GM19239 (cell line): ENCODE measurements around the gene GAB1.
A peak's percentile ranks its signal among the peaks of the same experiment; 100 is the strongest.

Experiments
- DNase-seq: peaks from one replicate; pipeline ENCODE4 v3.0.0; 2011; ENCODE audit warnings: low spot score; ENCODE audit not compliant: insufficient read length
- FAIRE-seq: peaks from 2 replicates; lab custom pipeline; 2011; peaks lifted over from hg19 to GRCh38; lab: Jason Lieb, UNC

The GAB1 gene

DNA sequence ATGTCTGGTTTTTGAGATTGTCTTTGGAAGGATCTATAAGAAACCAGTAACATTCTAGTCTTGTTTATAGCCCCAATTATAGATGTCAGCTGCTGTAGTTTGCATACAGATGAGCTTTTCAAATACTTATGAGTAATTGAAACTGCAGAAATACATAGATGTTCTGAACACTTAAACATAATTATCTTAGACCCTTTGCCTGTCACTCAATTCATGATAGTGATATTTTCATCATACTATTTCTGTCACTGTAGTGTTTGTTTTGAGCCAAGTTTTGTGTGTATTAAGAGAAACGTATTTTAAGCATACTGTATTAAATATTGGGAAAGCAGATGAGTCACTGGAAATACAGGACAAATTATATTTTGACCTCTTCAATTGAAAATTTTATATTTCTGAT lies 107.1 kb downstream of the GAB1 start:
- DNase-seq = no peak
- FAIRE-seq = no peak

GRCh38 chr4:143451186-143451585 lies 114.5 kb downstream of the GAB1 start:
- FAIRE-seq = no peak
- no peak for DNase-seq

- no peak for DNase-seq
- FAIRE-seq = no peak
Observed at GRCh38 chr4:143455211-143455610, 118.5 kb downstream of the GAB1 start.

- DNase-seq (no peak), FAIRE-seq (no peak)
Observed at GRCh38 chr4:143458966-143459365, 122.3 kb downstream of the GAB1 start.

DNA sequence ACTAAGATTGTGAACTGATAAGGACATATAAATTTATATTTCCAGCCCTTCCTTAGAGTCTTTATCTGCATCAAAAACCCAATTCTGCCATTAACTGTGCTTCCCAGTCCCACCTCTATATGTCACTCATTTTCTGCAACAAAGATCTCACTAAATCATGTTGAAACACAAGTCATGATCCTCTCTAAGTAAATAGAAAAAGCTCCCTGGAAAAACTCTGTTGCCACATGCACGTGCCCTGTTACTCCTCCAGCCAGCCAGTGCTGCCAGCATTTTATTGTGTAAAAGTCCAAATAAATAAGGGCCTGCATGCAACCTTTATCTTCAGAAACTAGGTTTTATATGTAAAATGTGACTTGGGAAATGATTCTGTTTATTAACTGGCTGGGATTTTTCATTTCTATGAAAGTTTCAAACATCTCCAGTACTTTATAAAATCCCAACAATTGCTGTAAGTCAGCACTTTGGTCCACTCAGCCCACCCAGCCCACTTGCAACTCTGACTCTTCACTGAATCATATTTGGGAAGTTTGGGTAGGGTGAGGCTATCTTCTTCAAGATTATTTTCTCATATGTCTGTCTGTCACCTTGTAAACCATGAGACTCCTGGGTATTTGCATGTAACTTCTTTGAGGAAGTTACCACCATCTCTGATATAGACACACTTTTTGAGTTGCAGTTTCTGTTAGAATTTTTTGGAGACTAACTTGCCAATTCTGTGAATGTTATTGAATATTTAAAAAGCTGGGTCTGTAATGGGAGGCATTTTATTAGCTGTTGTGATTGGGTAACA lies 136.9 kb downstream of the GAB1 start:
- FAIRE-seq = peak; percentile 40
- DNase-seq = peak; percentile 1

DNA sequence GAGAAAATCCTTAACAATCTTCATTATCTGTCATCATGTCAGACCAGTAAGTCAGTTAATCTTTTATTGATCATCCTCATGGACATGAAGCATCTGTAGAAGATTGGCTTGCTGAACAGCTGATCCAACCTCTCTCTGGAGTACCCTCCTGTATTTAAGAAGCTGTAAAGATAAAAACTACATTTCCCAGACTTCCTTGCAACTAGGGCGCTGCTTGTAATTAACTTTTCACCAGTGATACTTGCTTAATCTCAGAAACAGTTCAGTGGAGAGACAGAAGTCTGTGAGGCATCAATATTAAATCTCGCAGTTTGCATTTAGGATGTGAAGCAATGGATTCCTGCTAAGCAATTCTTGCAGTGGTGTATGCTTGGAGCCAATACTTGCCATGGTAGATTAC lies 140.8 kb downstream of the GAB1 start:
- DNase-seq (no peak), FAIRE-seq (no peak)

DNA sequence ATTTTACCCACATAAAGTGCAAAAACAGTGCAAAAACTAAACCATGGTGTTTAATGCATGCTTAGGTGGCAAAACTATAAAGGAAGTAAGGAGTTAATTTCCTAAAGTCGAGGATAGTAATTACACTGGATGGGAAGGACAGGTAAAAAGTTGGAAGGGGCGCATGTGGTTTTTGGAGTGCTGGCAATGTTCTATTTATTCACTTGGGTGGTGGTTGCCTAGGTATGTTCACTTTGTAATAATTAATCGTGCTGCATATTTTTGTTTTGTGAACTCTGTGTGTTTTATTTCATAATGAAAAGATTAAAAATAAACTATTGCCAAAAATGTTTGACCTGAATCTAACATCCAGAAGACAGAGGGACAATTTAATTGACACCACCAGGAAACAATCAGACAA lies 144.7 kb downstream of the GAB1 start:
- no peak for DNase-seq
- FAIRE-seq = no peak

DNA sequence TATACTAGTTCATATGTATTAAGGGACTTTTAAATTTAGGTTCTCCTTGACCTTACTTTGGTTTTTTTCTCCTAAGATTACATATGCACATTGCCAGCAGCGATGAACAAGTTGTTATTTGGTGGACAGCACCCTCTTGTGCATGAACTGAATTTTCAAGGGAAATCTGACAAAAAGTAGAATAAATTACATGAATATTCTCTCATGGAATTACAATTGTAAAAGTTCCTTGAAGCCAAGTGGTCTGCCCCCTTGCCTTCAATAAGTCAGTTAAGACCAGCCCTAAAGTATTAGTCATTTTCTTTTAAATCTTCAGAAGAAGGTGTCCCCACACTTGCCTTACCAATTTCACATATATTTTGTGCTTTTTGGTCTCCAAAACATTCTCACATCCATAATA lies 146.2 kb downstream of the GAB1 start:
- FAIRE-seq (peak; percentile 80), DNase-seq (peak; percentile 1)

DNA sequence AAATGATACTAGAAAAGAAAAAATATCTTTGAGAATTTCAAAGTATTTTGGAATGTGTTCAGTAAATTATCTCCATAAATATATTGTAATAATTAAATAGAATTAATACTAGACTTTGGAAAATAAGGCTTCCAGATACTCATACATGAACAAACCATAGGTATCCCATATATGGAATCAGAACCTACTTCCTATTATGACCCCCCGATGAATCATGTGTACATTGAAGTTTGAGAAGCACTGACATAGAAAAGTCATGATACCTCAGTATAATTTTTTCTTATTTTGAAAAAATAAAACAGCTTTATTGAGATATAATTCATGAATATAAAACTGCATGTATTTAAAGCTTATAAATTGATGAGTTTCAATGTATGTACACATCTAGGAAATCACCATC lies 149.6 kb downstream of the GAB1 start:
- FAIRE-seq (no peak), DNase-seq (no peak)

DNA sequence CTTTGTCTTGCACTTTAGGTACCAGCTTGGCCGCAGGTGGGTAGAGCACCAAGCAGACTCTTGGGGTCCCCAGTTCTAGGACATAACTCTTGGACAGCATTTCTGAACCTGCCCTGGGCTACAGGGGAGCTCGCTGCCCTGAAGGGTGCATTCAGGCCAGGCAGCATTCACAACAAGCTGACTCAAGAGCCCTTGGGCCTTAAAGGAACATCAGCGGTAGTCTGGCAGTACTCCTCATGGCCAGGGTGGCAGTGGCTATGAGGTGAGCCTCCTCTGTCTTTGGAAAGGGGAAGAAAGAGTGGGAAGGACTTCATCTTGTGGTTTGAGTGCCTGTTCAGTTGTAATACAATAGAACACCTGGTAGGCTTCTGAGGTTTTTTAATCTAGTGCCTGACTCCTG lies 152.0 kb downstream of the GAB1 start:
- DNase-seq = no peak
- FAIRE-seq = no peak

DNA sequence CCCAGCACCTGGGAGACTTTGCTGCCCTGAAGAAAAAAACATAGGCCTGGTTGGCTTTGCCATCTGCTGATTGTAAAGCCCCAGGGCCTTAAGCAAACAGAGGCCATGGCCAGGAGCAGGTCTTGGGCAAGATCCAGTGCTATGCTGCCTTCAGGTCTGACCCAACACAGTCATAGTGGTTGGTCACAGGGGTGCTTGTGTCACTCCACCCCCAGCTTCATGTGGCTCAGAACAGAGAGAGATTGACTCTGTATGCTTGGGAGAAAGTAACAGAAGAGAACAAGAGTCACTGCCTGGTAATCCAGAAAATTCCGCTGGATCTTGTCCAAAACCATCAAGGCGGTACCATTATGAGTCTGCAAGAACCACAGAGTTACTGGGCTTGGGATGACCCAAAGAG lies 152.4 kb downstream of the GAB1 start:
- FAIRE-seq = no peak
- no peak for DNase-seq

DNA sequence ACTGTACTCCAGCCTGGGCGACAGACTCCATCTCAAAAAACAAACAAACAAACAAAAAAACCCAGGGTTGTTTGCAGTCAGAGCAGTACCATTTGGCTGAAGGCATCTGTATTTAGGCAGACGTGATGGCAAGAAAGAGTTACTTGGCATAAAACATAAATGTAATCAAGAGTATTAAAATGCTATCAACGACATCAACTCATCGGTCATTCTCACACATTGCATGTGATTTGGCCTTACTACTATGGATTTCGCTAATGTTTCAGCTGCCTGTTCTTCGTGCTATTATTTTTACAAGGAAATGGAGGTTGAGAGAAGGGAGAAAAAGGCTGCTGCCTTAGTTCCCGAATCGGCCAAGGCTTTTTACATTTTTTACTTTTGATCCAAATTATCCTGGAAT lies 161.3 kb downstream of the GAB1 start:
- FAIRE-seq (no peak), DNase-seq (no peak)

GRCh38 chr4:143502231-143502630 lies 165.6 kb downstream of the GAB1 start:
- FAIRE-seq (no peak), DNase-seq (no peak)

- DNase-seq (no peak), FAIRE-seq (no peak)
Observed at GRCh38 chr4:143506031-143506430, 169.4 kb downstream of the GAB1 start.

- DNase-seq (no peak), FAIRE-seq (no peak)
Observed at GRCh38 chr4:143511906-143512305, 175.2 kb downstream of the GAB1 start.

GRCh38 chr4:143512978-143513313 lies 176.3 kb downstream of the GAB1 start:
- FAIRE-seq = no peak

GRCh38 chr4:143513314-143514168 lies 176.9 kb downstream of the GAB1 start, which contains the start of gene SMARCA5:
Gene SMARCA5, plus strand, starts transcription at chr4:143513702. Its CDS starts 223 bp downstream, at chr4:143513925.
- peak; percentile 99 for FAIRE-seq
- DNase-seq = peak; percentile 70

More at GRCh38 chr4:143512978-143513313, 176.3 kb downstream of the GAB1 start:
- DNase-seq = no peak

DNA sequence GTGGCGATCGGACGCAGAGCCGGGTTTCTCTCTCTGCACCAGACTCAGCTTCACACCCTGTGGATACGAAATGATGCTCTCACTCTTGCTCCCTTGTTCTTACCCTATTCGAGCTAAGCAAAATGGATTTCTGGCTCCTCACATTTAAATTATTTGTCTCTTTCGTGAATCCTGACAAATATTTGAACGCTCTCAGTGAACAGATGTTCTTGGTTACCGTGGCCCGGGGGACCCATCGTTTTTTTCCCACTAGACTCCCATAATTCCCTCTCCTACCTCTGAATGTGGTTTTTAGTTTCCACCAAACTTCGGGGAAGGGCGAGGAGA lies 177.5 kb downstream of the GAB1 start:
- DNase-seq (no peak), FAIRE-seq (no peak)

- DNase-seq (no peak), FAIRE-seq (no peak)
Observed at GRCh38 chr4:143514497-143514896, 177.8 kb downstream of the GAB1 start.

DNA sequence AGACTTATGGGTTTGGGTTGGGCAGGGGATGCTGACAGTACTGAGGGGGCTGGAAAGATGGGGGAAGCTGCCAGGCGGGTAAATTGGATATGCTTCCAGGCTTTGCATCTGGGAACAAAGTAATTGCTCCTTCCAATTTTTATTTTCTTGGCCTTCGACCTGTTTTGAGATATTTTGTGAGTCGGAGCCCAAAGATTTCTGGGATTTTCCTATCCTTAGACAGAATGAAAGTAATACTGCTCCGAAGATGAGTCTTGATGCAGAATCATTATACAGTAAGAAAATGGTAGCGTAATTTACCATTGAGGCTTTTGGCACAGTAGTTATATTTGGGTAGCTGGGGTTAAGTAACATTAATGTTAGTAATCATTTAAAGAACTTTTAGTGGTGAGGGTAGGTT lies 178.2 kb downstream of the GAB1 start:
- FAIRE-seq (no peak), DNase-seq (no peak)

DNA sequence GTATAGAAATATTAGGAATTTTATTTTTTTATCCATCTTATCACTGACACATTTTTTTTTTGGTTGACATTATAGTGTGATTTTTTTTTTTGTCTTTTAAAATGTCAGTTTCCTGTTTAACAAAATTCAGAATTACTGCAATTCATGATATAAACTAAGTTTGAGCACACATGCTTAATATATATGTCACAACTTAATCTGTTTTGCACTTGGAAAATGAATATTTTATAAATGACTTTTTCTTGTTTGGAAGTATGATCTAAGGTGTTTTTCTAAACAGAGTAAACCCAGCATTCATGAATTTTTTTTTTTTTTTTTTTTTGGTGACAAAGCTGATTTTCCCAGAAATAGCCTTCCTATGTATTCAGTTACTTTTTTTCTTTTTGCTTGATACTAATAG lies 179.2 kb downstream of the GAB1 start:
- peak; percentile 84 for FAIRE-seq

DNA sequence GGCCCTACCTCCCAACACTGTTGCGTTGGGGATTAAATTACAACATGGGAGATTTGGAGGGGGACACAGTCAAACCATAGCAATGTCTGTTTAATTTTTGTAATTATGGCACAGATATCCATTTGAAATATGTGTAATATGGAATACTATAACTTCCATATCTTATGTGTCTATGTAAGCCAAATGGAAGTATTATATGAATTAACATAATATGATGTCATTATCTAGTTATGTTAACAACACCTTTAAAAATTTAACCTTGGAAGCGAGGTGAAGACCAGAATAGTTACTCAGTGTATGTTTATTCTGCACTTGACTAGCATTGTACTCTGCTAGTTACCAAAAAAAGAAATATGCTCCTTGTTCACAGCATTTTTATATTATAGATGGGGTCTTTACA lies 181.1 kb downstream of the GAB1 start:
- FAIRE-seq = no peak
- DNase-seq = no peak

More for the DNA sequence above, 179.2 kb downstream of the GAB1 start:
- DNase-seq = no peak
